ENCODE measurements around the gene NPTX1.

DNA sequence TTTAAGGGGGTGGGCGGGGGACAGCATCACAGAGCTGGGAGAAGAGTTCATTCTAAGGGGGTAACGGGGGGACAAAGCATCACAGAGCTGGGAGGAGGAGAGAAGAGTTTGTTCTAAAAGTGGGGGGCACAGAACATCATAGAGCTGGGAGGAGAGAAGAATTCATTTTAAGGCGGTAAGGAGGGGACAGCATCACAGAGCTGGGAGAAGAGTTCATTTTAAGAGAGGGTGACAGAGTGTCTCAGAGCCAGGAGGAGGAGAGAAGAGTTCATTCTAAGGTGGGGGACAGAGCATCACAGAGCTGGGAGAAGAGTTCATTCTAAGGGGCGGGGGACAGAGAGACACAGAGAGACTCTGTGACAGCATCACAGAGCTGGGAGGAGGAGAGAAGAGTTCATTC, 33.6 kb downstream of the NPTX1 start:
- TF ChIP-seq TARDBP (IDR thresholded peaks at IDR 0.05): no peak
- no peak for TF ChIP-seq SUZ12 (IDR thresholded peaks at IDR 0.05)
- no peak for TF ChIP-seq ZNF384 (IDR thresholded peaks at IDR 0.05)
- TF ChIP-seq FOXM1 (IDR thresholded peaks at IDR 0.05; ENCODE audit: borderline replicate concordance): no peak
- TF ChIP-seq ARNT (IDR thresholded peaks at IDR 0.05): no peak
- TF ChIP-seq HDGF (IDR thresholded peaks at IDR 0.05; ENCODE audit: borderline replicate concordance): no peak
- TF ChIP-seq, protein P1, sequence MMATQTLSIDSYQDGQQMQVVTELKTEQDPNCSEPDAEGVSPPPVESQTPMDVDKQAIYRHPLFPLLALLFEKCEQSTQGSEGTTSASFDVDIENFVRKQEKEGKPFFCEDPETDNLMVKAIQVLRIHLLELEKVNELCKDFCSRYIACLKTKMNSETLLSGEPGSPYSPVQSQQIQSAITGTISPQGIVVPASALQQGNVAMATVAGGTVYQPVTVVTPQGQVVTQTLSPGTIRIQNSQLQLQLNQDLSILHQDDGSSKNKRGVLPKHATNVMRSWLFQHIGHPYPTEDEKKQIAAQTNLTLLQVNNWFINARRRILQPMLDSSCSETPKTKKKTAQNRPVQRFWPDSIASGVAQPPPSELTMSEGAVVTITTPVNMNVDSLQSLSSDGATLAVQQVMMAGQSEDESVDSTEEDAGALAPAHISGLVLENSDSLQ (IDR thresholded peaks at IDR 0.05): no peak
- no peak for TF ChIP-seq ELF4 (IDR thresholded peaks at IDR 0.05)
- TF ChIP-seq FOXK2 (IDR thresholded peaks at IDR 0.05): no peak
- no peak for TF ChIP-seq FOXA1 (IDR thresholded peaks at IDR 0.05)
- TF ChIP-seq L3MBTL2 (conservative IDR thresholded peaks at IDR 0.05): no peak
- TF ChIP-seq SP1 (IDR thresholded peaks at IDR 0.05): no peak

Measured in HEK293T (cell line).